Esophagus squamous epithelium (tissue), 4 donors: ENCODE measurements around the gene SMOC1.

Experiments
- POLR2A ChIP-seq, 4 donors: fragments of 450-650 bp; IDR thresholded peaks; one replicate each; pipeline ENCODE4 v1.6.1; 2017; ENCODE audit warnings: antibody characterized with exemption in 4 of 4, mild to moderate bottlenecking in 4 of 4, moderate library complexity in 3 of 4
- TF ChIP-seq, protein P1 (sequence below), 6 experiments: fragments of 450-650 bp in 4 of 6; fragments of 200-600 bp in 2 of 6; sonication (generic) in 2 of 6; IDR thresholded peaks; one replicate each; pipeline ENCODE4 v1.5.1; 2016 to 2019; ENCODE audit warnings: antibody characterized with exemption in 6 of 6, mild to moderate bottlenecking in 4 of 6, moderate library complexity in 4 of 6

GRCh38 chr14:69985463-69985862 is 106.2 kb downstream of the SMOC1 start:
- TF ChIP-seq, protein P1, sequence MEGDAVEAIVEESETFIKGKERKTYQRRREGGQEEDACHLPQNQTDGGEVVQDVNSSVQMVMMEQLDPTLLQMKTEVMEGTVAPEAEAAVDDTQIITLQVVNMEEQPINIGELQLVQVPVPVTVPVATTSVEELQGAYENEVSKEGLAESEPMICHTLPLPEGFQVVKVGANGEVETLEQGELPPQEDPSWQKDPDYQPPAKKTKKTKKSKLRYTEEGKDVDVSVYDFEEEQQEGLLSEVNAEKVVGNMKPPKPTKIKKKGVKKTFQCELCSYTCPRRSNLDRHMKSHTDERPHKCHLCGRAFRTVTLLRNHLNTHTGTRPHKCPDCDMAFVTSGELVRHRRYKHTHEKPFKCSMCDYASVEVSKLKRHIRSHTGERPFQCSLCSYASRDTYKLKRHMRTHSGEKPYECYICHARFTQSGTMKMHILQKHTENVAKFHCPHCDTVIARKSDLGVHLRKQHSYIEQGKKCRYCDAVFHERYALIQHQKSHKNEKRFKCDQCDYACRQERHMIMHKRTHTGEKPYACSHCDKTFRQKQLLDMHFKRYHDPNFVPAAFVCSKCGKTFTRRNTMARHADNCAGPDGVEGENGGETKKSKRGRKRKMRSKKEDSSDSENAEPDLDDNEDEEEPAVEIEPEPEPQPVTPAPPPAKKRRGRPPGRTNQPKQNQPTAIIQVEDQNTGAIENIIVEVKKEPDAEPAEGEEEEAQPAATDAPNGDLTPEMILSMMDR (IDR thresholded peaks at IDR 0.05) = no peak
- TF ChIP-seq POLR2A (IDR thresholded peaks at IDR 0.05) = no peak
